HG03571 (cell line): Measurements from ENCODE around the gene CXXC4.

Experiments
- ATAC-seq: cut with Tn5 transposase; IDR thresholded peaks from one replicate; pipeline ENCODE4 v1.9.1; 2021; ENCODE audit not compliant: unreplicated experiment

CXXC4 gene

GRCh38 chr4:104424475-104424941, 70.2 kb downstream of the CXXC4 start:
- no peak for ATAC-seq

- ATAC-seq: no peak
Observed at GRCh38 chr4:104421566-104421965, 73.1 kb downstream of the CXXC4 start.

GRCh38 chr4:104420766-104421165, 73.9 kb downstream of the CXXC4 start:
- ATAC-seq: no peak
